Left renal pelvis (tissue), 4 donors: Measurements from ENCODE around the gene GPC5. TPM values are rescaled to one million over a fixed set of nuclear protein-coding genes. Genes with fewer than 3 reads are reported as not detected.

Experiments
- DNase-seq, 4 donors: peaks; one replicate each; pipeline ENCODE4 v3.0.0-alpha.2; 2013; ENCODE audit warnings: low read depth in 4 of 4, low spot score in 3 of 4
- polyA plus RNA-seq, 4 donors: library from polyadenylated mRNA; unstranded; fragments of 120-200 nt; gene quantifications; one replicate each; pipeline ENCODE4 v1.2.1, GENCODE V29; 2013; ENCODE audit not compliant: insufficient read length in 4 of 4

Gene GPC5
- polyA plus RNA-seq, 4 donors: 1.8 to 5.2 (median 3.4) TPM

DNA sequence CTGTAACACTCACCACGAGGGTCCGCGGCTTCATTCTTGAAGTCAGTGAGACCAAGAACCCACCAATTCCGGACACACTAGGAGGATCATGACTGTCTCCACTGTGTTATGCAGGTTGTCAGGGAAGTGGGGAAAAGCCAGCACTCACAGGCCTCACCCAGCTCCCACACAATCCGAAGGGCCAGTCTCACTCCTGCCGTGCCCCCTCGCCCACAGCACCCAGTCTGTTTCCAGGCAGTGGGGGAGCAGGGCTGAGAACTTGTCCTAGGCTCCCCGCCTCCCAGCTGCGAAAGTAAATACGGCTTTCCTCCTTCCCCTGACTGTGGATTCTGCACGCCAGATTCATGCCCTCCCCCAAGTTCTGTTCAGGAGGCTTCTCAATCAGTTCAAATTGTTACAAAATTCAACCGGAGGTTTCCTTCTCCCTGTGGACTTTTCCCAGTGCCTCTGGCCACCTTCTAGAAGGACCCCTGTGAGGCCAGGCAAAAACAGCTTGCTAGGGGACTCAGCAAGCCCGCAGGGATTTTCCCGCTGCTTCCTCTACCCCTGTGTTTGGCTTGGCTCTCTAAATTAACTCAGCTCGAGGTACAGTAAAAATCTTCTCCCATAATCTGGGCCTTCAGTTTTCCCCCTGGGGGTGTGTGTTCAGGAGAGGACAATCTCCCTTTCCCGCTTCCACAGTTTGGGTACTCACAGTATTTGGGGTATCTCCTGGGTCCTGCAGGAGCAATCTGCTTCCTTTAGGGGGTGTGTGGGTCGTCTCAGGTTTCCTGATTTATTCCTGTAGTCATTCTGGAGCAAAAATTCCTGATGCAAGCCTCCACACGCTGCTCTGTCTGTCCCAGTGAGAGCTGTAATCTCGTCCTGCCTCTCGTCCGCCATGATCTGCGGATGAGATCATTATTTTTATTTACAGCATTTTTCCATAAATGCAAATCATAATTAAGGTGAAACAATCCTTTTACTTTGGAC, 899.8 kb downstream of the GPC5 start:
- no peak for DNase-seq

DNA sequence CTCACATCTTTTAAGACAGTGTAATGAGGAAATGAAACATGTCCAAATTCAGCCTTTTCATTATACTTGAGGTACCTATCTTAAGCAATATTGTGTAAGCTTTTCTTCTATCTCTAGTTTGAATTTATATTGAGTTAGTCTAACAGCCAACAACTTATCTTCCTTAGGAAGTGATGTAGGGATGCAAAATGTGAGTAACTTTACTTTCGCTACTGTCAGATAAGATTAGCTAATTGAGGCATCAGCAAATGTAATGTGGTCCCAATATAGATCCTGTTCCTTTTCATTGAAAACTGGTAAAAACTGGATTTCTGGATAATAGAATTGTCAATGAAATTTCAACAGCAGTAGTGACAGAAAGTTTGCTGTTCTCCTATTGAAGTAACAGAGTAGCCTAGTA, 902.2 kb downstream of the GPC5 start:
- DNase-seq: no peak

DNA sequence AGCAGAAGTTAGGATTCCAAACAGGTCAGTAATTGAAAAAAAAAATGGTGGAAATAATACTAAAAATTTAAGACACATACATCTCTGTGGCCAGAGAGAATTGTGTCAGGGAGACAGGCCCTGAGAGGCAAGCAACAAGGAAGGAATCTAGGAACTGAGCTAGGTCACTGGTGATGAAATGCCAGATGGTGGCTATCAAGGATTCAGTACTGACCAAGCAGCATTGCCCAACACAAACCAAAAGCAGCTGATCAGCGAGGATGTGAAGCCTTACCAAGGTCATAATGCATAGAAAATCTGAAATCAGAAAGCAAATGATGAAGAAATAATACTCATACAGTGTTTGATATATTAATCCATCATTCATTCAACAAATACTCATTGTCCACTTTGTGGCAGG, 905.0 kb downstream of the GPC5 start:
- DNase-seq: no peak

DNA sequence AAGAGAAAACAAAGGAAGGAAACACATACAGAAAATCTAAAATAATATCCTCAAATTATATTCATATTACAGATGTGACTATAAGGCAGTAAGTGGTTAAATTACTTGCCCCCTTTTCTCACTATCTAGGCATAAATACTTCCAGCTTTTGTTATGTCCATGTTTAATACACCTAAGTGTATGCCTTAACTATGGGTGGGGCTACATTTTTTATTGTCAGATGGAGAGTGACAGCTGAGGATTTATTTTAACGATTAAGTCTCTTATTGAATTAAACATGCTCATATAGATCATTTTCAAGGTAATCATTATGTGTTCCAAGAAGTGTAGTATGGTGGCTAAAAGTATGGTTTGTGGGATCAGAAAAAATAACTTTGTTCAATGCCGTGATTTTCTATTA, 909.3 kb downstream of the GPC5 start:
- no peak for DNase-seq

DNA sequence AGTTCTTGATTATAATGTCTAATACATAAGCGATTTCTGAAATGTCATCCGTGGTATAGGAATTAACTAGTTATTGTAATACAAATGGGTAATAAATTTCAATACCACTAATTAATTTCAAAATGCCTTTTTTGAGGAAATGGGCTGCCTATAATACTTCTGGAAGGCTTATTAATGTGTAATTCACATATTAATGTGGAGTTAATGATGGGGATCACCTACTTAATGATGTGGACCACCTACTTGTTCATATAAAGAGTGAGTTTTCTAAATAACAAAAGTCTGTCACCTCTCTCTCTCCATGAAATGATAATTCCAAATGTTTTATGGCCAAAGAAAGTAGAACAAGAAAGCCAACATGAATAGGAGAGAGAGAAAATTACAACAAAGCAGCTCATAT, 914.4 kb downstream of the GPC5 start:
- DNase-seq: no peak

DNA sequence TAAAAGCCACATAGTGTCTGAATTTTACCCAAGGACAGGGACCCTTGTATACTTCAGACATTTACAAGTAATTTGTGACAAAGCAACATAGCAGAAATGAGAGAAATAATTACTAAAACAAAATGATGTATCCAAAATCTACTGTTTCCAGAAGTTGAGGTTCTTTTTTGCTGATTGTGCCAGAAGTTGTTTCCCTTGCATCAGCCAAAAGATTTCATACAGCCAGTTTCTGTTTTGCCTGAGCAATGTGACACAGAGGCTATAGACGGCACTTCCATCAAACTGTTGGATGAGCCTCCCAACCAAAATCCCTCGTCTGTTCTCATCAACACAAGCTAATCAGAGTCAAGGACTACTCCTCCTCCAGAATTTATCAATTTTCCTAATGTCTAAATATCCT, 915.0 kb downstream of the GPC5 start:
- no peak for DNase-seq

DNA sequence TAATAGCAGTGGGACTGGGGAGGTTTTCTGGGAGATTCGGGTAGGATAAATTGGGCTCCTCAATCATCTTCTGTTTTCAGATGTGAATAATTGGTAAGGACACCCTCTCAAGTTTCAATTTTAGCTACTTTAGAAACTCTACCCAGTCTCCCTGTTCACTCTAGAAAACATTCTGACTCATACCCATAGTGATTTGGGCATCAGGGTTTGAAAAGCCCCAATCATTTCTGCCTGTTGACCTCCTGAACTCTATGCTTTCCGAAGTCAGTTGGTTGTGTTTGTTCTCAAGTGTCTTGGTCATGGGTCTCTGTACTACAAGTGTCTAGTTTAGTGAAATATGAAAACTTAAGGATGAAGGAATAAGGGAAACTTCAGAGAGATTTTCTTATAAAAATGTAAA, 916.8 kb downstream of the GPC5 start:
- no peak for DNase-seq

DNA sequence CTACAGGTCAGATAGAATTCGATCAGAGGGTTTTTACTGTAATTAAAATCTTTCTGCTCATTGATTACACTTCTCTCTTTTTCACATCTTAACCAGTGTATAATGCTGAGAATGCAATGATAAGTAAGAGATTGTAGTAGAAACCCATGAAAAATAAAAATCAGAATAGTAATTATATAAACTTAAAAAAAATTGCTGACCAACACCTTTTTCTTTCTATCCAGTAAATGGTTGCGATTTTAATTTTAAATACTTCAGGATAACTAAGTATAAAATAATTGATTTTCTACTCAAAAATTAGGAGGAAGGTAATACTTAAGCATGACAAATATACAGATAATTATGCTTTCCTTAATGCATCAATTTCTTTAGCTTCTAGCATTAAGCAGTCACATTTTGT, 917.6 kb downstream of the GPC5 start:
- DNase-seq: no peak

DNA sequence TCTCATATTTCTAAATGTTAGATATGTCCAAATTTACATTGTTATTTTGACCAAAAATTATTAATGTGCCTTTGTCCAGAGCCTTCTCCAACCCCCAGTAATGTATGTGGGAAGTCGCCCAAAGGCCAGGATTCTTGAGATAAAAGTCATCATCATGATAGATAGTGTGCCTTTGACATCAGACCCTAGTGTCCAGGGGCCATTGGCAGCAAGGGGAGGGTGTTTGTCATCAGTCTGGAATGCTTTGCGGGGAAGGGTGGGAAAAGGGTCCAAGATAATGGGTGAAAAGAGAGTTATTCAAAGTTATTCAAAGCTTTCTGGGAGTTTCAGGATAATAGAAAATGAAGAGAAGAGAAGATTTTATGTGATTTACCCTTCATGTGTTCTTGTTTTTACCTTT, 918.6 kb downstream of the GPC5 start:
- peak in 1 of 4 donors; percentile 5 for DNase-seq

DNA sequence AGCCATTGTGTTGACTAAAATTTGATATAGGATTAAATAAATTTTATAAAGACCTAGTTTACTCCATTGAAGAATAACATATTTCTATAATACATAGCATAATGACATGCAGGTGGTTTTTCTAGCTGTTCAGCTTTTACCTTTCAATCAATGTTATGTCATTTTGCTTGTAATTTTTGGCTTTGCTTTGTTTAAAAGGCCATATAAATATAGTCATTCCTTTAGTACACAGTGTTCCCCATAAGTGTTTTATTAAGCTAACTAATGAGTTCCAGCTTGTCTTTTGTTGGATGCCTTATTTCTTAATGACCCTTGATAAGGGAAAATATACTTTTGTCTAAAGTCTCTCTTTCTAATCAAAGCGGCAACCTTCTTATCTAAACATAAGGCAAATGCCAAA, 921.9 kb downstream of the GPC5 start:
- no peak for DNase-seq

DNA sequence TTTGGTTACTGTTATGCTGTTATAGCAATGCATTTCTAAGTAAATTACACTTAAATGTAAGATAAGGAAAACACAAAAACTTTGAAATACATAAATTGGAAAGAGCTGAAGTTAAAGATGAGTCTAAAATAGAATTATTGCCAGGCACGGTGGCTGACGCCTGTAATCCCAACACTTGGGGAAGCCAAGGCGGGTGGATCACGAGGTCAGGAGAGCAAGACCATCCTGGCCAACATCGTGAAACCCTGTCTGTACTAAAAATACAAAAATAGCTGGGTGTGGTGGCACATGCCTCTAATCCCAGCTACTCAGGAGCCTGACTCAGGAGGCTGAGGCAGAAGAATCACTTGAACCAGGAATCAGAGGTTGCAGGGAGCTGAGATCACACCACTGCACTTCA, 922.8 kb downstream of the GPC5 start:
- no peak for DNase-seq

DNA sequence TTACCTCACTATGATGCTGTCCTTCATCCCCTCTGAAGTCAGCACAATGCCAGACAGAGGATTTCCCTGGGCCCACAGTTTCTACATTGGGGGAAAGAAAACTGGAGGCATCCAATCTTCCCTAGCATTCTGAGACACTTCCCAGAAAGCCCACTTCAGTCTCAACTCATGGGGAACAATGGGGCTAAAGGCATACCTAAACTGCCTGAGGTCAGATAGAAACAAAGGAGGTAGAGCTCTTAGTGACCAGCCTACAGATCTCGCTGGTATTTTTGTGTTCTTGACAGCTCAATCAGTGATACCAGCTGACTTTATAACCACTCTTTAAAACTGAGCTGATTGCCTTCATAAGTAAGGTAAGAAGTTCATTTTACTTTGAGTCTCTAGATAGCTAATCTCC, 947.2 kb downstream of the GPC5 start:
- DNase-seq: no peak

DNA sequence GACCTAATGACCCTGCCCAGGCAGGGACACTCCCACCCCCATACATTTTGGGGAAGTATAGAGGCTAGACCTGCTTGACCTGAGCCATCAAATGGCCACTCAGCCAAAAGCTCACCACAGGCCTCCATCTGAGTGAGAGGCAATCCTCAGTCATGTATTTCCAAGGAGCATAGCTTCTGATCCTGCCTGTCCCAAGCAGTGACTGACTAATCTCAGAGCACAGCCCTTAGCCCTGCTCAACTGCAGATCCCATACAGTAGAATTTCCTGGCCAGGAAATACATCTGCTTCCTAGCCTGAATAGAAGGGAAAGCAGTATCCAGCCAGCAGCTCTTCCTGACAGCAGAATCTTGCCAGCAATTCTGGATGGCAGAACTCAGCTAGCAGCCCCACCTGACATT, 947.6 kb downstream of the GPC5 start:
- DNase-seq: no peak

DNA sequence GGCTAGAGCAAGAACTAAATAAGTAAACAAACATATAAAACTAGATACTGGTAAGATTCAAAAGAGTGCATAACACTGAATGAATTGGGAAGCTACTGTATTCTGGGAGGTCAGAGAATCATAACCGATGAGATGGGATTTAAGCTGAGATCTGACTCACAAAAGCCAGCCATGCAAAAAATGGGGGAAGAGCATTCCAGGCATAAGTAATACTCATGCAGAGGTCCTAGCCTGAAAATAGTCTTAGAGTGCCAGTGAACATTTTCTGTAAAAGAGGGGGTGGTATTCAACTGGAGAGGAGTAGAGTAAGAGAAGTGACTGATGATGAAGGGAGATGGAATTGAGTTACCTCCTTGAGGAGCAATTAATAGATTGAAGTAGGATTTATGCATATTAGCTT, 956.2 kb downstream of the GPC5 start:
- DNase-seq: no peak

DNA sequence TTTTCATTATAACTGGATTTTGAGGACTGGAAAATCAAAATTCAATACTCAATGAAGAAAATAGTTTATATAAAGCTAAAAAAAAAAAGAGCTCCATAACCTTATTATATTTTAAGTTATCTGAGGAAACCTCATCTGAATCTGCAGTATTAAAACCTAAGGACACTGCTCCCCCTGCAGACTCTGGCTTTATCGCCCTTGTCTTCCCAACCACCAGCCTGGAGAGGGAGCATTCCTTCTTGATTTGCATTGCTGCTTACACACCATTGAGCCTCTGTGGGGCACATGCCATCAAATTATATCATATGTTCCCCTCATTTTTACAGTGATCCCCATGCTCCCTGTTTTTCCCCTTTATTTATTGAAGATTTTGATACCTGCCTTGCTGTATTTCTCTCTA, 956.8 kb downstream of the GPC5 start:
- peak in 1 of 4 donors; percentile 3 for DNase-seq

DNA sequence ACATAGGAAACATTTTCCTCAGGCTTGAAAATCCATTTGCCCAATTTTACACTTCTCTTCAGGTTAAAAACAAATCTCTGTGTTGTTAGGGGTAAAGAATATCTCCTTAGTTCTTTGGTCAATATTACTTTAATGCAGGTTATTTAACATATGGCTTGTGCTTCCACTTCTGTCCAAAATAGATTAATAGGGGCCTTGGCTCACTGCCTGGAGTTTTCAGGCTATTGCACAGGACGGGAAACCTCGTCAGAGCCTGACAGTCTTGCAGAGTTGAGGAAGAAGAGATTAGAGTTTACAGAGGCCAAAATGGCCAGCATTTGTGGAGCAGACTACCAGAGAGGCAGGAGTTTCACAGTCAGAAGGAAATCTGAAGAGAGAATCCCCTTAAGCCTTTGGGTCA, 964.3 kb downstream of the GPC5 start:
- DNase-seq: peak; percentile 14 to 36 (median 20)

DNA sequence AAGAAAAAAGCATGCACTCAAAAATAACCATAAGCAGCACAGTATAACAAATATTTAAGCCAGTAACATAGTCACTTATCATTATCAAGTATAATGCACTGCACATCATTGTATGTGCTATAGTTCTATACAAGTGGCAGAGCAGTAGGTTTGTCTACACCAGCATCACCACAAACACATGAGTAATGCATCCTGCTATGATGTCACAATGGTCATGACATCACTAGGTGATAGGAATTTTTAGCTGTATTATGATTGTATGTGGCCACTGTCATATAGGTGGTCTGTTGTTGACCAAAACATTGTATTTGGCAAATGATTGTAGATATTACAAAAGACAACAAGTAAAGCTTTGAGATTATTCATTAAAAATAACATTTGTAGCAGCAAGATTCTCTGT, 967.5 kb downstream of the GPC5 start:
- no peak for DNase-seq

DNA sequence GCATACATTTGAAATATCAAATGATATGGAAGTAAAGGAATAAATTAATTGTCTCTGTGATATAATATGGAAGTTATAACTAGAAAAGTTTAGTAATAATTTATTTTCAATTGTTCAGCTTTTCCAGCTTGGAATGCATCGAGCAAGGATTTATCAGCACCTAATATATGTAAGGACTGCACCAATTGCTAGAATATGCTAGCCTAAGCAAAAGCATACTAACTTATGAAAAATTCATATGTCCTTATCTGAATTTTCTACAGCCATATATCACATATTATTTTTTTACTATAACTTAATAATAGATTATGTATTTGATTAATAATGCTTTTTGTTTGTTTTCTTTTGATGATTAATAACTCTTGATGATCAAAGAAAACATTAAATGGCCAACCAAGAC, 979.0 kb downstream of the GPC5 start:
- no peak for DNase-seq

DNA sequence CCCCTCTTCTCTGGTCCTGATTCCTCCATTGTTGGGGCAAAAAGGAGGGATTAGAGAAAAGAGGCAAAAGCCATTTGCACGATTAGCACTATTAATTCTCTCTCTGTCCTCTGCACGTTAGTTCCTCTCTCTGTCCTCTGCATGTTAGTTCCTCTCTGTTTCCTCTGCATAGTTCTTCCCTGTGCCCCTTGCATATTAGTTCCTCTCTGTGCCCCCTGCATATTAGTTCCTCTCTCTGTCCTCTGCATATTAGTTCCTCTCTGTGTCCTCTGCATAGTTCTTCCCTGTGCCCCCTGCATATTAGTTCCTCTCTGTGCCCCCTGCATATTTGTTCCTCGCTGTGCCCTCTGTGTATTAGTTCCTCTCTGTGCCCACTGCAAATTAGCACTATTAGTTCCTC, 981.0 kb downstream of the GPC5 start:
- no peak for DNase-seq

DNA sequence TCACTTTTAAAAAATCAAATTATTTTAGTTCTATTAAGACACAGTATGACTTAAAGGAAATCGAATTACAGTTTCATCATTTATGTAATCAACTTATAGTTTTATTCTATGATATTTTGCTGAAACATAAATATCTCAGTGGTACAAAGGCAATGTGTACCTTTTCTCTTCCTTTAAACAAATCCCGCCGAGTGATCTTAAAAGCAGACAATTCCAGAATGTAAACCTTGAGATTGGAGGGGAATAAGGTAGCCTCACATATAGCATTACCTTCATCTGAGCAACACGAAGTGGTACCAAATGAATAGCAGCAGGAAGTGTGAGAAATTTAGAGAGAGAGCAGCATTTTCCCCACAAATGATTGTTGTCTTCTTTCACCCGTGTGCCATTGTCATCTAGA, 986.0 kb downstream of the GPC5 start:
- no peak for DNase-seq

DNA sequence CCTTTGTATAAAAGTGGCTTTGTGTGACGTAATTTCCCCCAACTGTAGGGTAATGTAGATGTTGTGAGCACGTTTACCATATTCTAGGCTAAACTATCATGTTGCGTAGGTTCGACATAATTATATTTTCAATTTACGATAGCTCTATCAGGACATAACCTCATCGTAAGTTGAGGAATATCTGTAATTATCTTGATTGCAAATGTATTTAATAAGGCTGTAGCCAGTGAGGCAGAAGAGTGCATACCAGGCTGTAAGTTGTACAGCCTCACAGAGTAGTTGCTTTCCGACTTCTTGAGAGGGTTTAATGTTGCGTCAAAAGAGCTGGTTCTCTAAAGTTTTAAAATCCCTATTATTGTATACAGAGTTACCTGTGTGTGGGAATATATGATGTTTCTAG, 988.8 kb downstream of the GPC5 start:
- DNase-seq: no peak

DNA sequence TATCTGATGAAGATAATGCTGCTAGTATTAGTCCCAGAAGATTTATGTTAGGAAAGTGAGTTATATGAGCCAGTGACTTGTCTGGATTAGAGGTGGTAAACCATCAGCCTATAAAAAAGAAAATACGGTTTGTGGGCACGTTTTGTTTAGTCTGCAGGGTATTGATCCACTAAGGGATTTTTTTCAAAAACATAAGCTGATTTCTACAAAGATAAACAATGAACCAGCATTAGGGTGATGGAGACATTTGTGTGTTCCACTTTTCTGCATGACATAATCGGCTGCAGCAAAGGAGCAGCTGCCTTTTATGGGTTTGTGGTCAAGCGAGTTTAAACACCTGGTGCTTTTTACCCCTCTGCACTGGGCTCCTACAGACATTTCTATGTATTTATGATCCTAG, 991.8 kb downstream of the GPC5 start:
- peak in 1 of 4 donors; percentile 4 for DNase-seq

DNA sequence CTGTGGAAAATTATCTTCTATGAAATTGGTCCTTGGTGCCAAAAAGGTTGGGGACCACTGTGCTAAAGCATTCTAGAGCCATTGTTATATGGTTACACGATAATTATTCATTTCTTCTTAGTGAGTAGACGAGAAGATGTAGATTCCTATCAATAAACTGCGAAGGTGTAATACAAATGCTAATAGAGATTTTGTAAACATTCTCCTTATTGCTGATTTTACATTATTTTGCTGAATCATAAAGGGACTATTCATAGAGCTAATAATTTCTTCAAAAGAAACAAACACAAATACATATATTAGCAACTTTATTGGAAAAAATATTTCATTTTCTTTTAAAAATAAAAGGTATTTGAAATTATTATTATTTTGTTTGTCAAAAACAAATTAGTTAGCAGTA, 1005.2 kb downstream of the GPC5 start:
- no peak for DNase-seq
